Ovary (tissue), 3 donors: Measurements from ENCODE around the gene ZC3HAV1.

Source experiments
- CTCF ChIP-seq, 3 donors: fragments of 450-650 bp in 2 of 3; fragments of 200-600 bp in 1 of 3; IDR thresholded peaks; one replicate each; pipeline versions ENCODE4 v1.5.1 to v1.8.0; 2016 to 2022; ENCODE audit warnings: antibody characterized with exemption in 3 of 3, mild to moderate bottlenecking in 1 of 3
- EP300 ChIP-seq: sonication (generic); formaldehyde crosslinking; IDR thresholded peaks from one replicate; pipeline ENCODE4 v1.6.1; 2017; ENCODE audit warnings: antibody characterized with exemption
- POLR2A ChIP-seq: fragments of 450-650 bp; IDR thresholded peaks from one replicate; pipeline ENCODE4 v1.6.1; 2017; ENCODE audit warnings: antibody characterized with exemption, mild to moderate bottlenecking, moderate library complexity
- donor health status: DM: no; HTN: no; CAD: no.

DNA sequence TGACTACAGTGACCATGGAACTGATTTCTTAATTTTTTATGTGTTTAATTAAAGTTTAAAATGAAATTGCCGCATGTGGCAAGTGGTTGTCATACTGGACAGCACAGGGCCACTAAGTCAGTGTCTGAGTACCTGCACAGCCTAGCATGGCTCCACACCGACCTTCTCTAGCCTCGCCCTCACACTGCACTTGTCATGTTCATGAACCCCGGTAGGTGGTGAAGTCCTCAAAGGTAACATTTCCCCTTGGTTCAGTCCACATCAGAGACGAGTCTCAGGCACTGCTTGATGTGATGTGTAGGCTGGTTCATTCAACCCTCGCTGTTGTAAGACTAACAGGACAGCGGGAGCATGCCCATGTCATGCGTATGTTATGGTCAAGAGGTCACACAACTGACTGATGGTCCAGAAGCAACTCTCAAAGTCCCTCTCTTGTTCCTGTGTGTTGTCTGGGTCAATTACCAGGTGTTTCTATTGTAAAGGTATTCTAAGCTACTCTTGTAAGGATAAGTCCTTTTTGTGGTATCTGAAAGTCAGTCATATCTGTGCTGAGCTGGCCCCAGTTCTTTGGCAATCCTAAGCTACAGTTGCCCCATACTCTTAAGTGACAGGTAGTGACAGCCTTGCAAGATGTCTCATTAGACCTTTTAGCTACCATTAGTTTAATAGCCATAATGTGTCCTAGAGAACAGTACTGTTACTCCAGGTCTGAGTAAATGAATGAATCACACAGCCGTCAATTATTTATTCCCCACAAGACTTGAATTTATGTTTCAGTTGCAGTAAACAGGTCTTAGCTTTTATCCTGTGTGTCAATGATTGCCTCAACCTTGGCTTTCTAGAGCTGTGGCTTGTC is 40.7 kb downstream of the ZC3HAV1 start:
- TF ChIP-seq CTCF (IDR thresholded peaks at IDR 0.05) (no peak), POLR2A (no peak), EP300 (no peak)
